PFSK-1 (cell line): ENCODE measurements around the gene TMEM233.

ENCODE experiments used
- FOXP2 ChIP-seq: optimal IDR thresholded peaks from 2 replicates; pipeline ENCODE3; 2011; ENCODE audit warnings: borderline replicate concordance, control low read depth, inconsistent platforms; ENCODE audit not compliant: insufficient read depth; ENCODE audit errors: extremely low read length, extremely low read depth
- POLR2AphosphoS5 ChIP-seq: IDR thresholded peaks from 2 replicates; pipeline ENCODE4 v1.6.1; 2012; ENCODE audit warnings: low read depth, mild to moderate bottlenecking, control low read depth, low read length, moderate library complexity
- REST ChIP-seq, 2 experiments: IDR thresholded peaks; 2 replicates each; pipeline versions ENCODE4 v1.6.1 to v1.8.0; 2011 to 2012; ENCODE audit warnings: low read depth in 2 of 2, low read length in 2 of 2, control low read depth in 1 of 2, inconsistent platforms in 1 of 2, mild to moderate bottlenecking in 1 of 2, moderate library complexity in 1 of 2; ENCODE audit not compliant: insufficient read depth in 1 of 2
- SIN3A ChIP-seq: IDR thresholded peaks from 2 replicates; pipeline ENCODE4 v1.6.1; 2012; ENCODE audit warnings: mild to moderate bottlenecking, low read length, moderate library complexity, borderline replicate concordance; ENCODE audit not compliant: insufficient read depth
- TAF1 ChIP-seq: IDR thresholded peaks from 2 replicates; pipeline ENCODE4 v1.6.1; 2012; ENCODE audit warnings: low read length, control low read depth, borderline replicate concordance; ENCODE audit not compliant: insufficient read depth

The TMEM233 gene

DNA sequence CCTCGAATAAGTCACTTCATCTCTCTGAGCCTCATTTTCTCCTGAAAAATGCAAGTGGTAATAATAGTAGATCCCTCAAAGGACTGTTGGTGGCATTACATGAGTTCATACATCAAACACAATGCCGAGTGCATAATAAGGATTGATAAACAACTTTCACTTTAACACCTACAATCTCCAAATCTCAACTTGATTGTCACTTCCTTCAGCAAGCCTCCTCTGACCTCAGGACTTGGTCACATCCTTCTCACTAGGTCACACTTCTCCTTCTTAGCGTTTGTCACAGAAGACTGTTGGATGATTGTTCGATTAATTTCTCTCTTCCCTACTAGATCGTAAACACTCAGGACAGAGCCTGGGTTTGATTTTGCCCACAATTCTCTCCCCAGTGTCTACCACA is 66.5 kb downstream of the TMEM233 start:
- TF ChIP-seq FOXP2: no peak
- TF ChIP-seq SIN3A: no peak
- TF ChIP-seq REST (IDR thresholded peaks at IDR 0.05; ENCODE audit: insufficient read depth in 1 of 2, low read depth in 2 of 2, low read length in 2 of 2): no peak

GRCh38 chr12:119661882-119662281 is 68.3 kb downstream of the TMEM233 start:
- TF ChIP-seq REST (IDR thresholded peaks at IDR 0.05; ENCODE audit: insufficient read depth in 1 of 2, low read depth in 2 of 2, low read length in 2 of 2) (no peak), TAF1 (no peak), POLR2AphosphoS5 (no peak), SIN3A (no peak), FOXP2 (no peak)

- TF ChIP-seq POLR2AphosphoS5 (no peak), REST (IDR thresholded peaks at IDR 0.05; ENCODE audit: insufficient read depth in 1 of 2, low read depth in 2 of 2, low read length in 2 of 2) (no peak), TAF1 (no peak), SIN3A (no peak), FOXP2 (no peak)
These were observed 71.1 kb downstream of the TMEM233 start for GRCh38 chr12:119664642-119665041.

DNA sequence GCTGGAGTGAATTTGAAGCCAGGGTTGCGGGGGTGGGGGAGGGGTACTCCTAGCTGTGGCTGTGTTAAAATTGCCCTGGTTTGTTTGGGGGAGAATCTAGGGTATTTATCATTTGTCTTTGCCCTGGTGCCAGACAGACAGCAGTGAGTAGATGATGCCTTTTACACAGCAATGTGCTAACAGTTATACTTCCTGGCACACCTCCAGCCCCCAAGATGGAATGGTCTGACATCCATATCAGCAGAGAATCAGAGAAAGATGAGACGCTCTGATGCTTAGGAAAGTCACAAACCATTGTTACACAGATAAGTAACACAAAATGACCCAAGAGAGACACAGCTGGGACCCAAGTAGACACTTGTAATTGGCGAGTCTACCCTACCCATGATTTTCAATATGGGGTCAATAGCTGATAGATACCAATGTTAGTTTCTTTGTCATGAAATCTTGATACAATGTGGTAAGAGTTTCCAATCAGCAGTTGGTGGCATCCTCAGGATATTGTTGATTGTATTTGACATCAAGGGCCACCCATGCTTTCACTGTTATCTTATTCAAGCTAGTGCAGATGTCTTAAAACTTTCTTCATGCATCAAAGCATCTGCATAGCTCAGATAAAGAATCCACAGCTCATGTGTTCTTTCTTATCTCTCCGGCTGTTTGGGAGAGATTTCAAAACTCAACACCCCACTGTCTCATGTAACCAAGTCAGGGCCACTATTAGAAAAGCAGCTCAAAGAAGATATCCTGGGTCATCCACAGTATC is 71.8 kb downstream of the TMEM233 start:
- no peak for TF ChIP-seq SIN3A

GRCh38 chr12:119666226-119666795 is 72.7 kb downstream of the TMEM233 start:
- TF ChIP-seq REST (IDR thresholded peaks at IDR 0.05; ENCODE audit: insufficient read depth in 1 of 2, low read depth in 2 of 2, low read length in 2 of 2): no peak
- no peak for TF ChIP-seq POLR2AphosphoS5
- no peak for TF ChIP-seq FOXP2
- TF ChIP-seq SIN3A: no peak
- TF ChIP-seq TAF1: no peak
